ENCODE results near the gene CELSR1. TPM values are rescaled to one million over a fixed set of nuclear protein-coding genes. Genes with fewer than 3 reads are reported as not detected.
A peak's percentile ranks its signal among the peaks of the same experiment; 100 is the strongest.

The CELSR1 gene
- polyA plus RNA-seq, 1 experiment, result 1.0 TPM

DNA sequence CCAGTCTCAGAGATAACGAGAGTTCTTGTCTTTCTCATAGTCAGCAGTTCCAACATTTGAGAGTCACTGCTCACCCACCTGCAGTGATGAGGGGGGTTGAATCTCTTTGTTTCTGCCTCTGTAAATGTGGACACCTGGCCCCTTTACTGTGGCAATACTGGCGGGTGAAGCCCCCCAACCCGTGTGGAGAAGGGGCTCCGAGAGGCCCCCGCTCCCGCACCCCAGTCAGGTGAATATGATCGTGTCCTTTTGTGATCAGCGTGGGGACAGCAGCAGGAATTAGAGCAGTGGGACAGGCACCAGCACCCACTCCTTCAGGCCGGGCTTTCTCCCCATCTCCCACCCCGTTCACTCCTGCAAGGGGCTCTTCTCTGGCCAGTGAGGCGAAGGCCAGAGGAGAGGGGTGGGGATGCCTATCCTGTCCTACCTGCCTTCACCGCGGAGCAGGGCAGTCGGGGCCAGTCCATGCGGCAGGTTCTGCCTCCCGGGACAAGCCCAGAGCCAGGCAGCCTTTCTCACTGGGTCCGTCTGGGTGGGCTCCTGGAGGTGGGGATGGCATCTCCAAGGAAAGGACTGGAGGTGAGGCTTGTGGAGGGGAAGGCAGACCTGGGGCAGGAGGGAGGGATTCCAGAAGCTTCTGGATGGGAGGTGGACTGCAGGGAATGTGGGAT lies 12.7 kb upstream of the CELSR1 start:
- no peak for DNase-seq (ENCODE audit: low read depth)
- Histone ChIP-seq H3K27me3 (ENCODE audit: control insufficient read depth, insufficient read depth, low read length) (no peaks in the 10 kb centered on the region; the same call in 1 of the 2 replicates), H3K36me3 (ENCODE audit: control insufficient read depth, insufficient read depth, low read length) (no peaks in the 10 kb centered on the region), H3K4me3 (ENCODE audit: low read depth, low read length) (no peak overlapping the region)
- ChIA-PET CTCF (interaction anchor here (1.0 to 2.9 kb wide), 3 partner anchors 14 to 194 kb away, joined by 4 to 9 read pairs (median 6); no protein-coding TSS in a partner anchor), POLR2A (no interaction called here)
- TF ChIP-seq, protein P1, sequence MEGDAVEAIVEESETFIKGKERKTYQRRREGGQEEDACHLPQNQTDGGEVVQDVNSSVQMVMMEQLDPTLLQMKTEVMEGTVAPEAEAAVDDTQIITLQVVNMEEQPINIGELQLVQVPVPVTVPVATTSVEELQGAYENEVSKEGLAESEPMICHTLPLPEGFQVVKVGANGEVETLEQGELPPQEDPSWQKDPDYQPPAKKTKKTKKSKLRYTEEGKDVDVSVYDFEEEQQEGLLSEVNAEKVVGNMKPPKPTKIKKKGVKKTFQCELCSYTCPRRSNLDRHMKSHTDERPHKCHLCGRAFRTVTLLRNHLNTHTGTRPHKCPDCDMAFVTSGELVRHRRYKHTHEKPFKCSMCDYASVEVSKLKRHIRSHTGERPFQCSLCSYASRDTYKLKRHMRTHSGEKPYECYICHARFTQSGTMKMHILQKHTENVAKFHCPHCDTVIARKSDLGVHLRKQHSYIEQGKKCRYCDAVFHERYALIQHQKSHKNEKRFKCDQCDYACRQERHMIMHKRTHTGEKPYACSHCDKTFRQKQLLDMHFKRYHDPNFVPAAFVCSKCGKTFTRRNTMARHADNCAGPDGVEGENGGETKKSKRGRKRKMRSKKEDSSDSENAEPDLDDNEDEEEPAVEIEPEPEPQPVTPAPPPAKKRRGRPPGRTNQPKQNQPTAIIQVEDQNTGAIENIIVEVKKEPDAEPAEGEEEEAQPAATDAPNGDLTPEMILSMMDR (IDR thresholded peaks at IDR 0.05; ENCODE audit: insufficient read depth, low read depth, low read length), result no peak

DNA sequence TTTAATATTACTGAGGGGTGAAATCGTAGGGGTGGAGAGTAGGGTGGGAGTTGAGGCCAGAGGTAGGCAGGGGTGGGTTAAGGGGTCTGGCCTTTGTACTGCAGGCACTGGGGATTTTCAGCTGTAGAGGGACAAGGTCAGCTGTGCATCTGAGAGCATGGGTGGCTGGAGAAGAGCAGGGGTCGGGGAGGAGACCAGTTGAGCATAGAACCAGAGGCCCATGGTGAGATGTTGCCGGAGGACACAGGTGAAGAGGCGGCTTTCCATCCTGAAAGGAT lies 12.1 kb upstream of the CELSR1 start:
- H3K4me3 ChIP-seq (ENCODE audit: low read depth, low read length), result no peak overlapping the region
- H3K27me3 ChIP-seq (ENCODE audit: control insufficient read depth, insufficient read depth, low read length), result no peaks in the 10 kb centered on the region; the same call in 1 of the 2 replicates
- CTCF ChIA-PET, result interaction anchor here (1.3 to 2.9 kb wide), 2 partner anchors 14 to 193 kb away, joined by 6 to 9 read pairs; no protein-coding TSS in a partner anchor
- DNase-seq (ENCODE audit: low read depth), result no peak
- TF ChIP-seq, protein P1 (IDR thresholded peaks at IDR 0.05; ENCODE audit: insufficient read depth, low read depth, low read length), result no peak
- H3K36me3 ChIP-seq (ENCODE audit: control insufficient read depth, insufficient read depth, low read length), result no peaks in the 10 kb centered on the region
- POLR2A ChIA-PET, result no interaction called here

DNA sequence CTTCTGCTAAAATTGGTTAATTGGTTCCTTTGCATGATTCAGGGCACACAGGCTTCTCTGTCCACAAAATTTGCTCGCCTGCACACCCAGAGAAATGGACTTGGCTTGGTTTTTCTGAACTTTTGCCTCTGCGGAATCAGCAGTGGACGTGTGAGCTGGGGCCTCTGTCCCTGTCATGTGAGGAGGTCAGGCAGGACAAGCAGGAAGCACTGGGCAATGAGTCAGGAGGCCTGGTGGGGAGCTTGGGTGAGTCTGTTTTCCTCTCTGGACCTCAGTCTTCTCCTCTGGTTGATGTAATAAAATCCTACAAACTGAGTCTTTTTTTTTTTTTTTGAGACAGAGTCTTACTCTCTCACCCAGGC lies 10.4 kb upstream of the CELSR1 start:
- DNase-seq (ENCODE audit: low read depth), result peak; percentile 81
- Histone ChIP-seq H3K36me3 (ENCODE audit: control insufficient read depth, insufficient read depth, low read length) (no peaks in the 10 kb centered on the region), H3K27me3 (ENCODE audit: control insufficient read depth, insufficient read depth, low read length) (no peaks in the 10 kb centered on the region), H3K4me3 (ENCODE audit: low read depth, low read length) (no peak overlapping the region)
- POLR2A ChIA-PET, result no interaction called here
- TF ChIP-seq, protein P1 (IDR thresholded peaks at IDR 0.05; ENCODE audit: insufficient read depth, low read depth, low read length), result no peak
- CTCF ChIA-PET, result interaction anchor here (0.6 to 3.4 kb wide), 5 partner anchors 16 to 191 kb away, joined by 3 to 23 read pairs (median 9); no protein-coding TSS in a partner anchor

DNA sequence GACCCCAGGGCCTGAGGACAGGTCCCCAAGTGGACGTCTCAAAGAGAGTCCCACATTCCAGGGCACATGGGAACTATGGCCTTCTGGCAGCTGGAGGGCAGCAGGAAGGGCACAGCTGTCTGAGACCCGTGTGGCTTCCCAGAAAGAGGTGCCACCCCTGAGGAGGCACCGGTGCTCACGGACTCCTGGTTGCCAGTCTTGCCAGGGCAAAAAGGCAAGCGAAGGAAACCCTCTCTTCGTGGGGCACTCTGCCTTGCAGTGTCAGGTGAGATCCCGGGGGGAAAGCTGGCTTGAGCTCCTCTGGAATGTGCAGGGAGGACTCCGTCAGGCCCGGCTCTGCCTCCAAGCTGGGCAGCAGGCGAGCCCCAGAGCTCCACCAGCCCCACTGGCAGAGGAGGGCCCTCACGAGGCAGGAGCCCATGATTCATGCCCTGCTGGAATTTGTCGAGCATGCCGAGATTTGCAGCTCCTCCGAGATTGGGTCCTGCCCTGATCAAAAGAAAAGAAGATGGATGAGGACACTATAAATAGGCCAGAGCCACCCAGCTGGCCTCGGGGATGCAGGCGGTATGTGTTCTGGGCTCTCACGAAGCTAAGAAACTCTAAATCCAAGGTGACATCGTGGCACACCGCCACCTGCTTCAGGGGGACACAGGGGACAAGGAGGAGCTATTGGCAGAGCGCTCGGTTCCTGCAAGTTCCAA lies 9.9 kb upstream of the CELSR1 start:
- TF ChIP-seq, protein P1 (IDR thresholded peaks at IDR 0.05; ENCODE audit: insufficient read depth, low read depth, low read length), result no peak
- no peak for DNase-seq (ENCODE audit: low read depth)
- H3K4me3 ChIP-seq (ENCODE audit: low read depth, low read length), result no peak overlapping the region
- no peaks in the 10 kb centered on the region for H3K27me3 ChIP-seq (ENCODE audit: control insufficient read depth, insufficient read depth, low read length)
- H3K36me3 ChIP-seq (ENCODE audit: control insufficient read depth, insufficient read depth, low read length), result no peaks in the 10 kb centered on the region
- CTCF ChIA-PET, result interaction anchor here (1.0 to 3.4 kb wide), 4 partner anchors 16 to 191 kb away, joined by 3 to 23 read pairs (median 11); no protein-coding TSS in a partner anchor
- POLR2A ChIA-PET, result no interaction called here

DNA sequence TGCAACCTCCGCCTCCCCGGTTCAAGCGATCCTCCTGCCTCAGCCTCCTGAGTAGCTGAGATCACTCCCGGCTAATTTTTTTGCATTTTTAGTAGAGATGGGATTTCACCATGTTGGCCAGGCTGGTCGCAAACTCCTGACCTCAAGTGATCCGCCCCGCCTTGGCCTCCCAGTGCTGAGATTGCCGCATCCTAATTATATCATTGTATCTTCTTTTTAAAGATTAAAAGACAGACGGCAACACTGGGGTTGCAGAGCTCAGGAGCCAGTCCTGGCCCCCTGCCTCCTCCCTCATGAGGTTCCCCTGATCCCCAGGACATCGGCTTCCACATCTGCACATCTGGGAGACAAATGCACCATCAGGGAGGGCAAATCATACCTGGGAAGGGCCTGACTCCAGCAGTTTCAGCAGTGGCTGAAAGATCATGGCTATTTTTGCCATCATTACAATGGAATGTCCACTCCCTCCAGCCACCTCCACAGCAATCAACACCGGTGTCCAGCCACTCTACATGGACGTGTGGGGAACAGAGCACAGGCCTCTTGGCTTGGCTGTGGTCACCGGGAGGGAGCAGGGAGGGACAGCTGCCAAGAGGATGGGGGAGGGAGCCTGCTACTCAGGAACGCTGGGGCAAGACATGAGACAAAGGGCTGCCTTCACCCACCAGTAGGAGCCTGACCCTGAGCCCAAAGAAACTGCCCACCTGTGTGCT lies 9.2 kb upstream of the CELSR1 start:
- no peak for DNase-seq (ENCODE audit: low read depth)
- Histone ChIP-seq H3K27me3 (ENCODE audit: control insufficient read depth, insufficient read depth, low read length) (no peaks in the 10 kb centered on the region), H3K36me3 (ENCODE audit: control insufficient read depth, insufficient read depth, low read length) (no peaks in the 10 kb centered on the region), H3K4me3 (ENCODE audit: low read depth, low read length) (no peak overlapping the region)
- ChIA-PET POLR2A (no interaction called here), CTCF (interaction anchor here (0.6 to 3.4 kb wide), 5 partner anchors 17 to 192 kb away, joined by 3 to 23 read pairs (median 3); no protein-coding TSS in a partner anchor)
- TF ChIP-seq, protein P1 (IDR thresholded peaks at IDR 0.05; ENCODE audit: insufficient read depth, low read depth, low read length), result no peak
